HG02840 (cell line): Measurements from ENCODE around the gene RNF128.
"Not testable (repeated sequence)": the region's sequence is repeated elsewhere in the genome, so short reads cannot be mapped to it uniquely, and the experiment has no call there.

ENCODE experiments used
- ATAC-seq: cut with Tn5 transposase; IDR thresholded peaks from one replicate; pipeline ENCODE4 v1.9.1; 2021; ENCODE audit warnings: mild to moderate bottlenecking, moderate library complexity, moderate number of reproducible peaks; ENCODE audit not compliant: unreplicated experiment, low FRiP score

The RNF128 gene

DNA sequence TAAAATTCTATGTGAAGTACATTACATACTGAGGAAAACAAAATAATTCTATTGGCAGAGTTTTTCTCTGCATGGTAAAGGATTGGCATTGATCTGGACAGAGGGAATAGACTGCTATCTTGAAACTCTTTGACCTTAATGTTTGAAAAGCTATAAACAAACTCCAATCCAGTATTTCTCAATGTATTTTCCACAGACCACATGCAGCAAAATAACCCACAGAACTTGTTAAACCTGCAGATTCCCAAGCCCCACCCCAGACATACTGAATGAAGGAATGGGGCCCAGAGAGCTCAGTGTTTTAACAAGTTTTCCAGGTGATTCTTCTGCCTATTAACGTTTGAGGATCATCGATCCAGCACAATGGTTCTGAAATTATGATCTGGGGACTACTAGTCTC is 15.7 kb downstream of the RNF128 start:
- ATAC-seq = no peak

- ATAC-seq = no peak
Observed at GRCh38 chrX:106742805-106743204, 16.3 kb downstream of the RNF128 start.

DNA sequence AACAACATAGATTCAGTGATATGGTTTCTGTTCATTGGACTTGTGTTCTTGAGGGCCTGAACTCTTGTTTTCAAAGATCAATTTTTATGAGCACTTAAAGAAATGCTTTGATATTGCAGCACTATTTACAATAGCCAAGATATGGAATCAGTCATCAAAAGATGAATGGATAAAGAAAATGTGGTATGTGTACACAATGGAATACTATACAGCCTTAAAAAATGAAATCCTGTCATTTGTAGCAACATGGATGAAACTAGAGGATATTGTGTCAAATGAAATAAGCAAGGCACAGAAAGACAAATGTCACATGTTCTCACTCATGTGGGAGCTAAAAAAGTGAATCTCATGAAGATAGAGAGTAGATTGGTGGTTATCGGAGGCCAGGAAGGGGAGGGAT is 21.9 kb downstream of the RNF128 start:
- ATAC-seq = no peak

- ATAC-seq = no peak
Observed at GRCh38 chrX:106751407-106751806, 24.9 kb downstream of the RNF128 start.

- ATAC-seq = no peak
Observed at GRCh38 chrX:106752101-106752678, 25.7 kb downstream of the RNF128 start.

GRCh38 chrX:106769288-106769687 is 42.8 kb downstream of the RNF128 start:
- not testable (repeated sequence) for ATAC-seq

DNA sequence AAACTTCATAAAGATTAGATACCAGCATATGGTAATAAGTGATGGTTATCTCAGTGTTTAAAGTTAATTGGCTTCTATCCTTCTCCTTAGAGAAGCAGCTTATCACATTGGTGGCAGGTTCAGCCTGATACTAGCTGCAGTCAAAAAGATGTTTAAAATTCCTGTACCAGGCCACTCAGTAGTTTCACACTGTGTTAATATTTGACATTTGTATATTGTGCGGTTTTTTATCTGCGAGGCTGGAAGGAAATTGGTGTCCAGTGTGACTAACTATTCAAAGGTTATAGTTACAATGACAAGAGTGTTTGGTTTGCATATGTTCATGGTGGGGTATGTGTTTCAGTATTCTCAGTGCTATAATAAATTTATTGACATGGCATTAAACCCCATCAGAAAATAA is 48.5 kb downstream of the RNF128 start:
- no peak for ATAC-seq

GRCh38 chrX:106780264-106780663 is 53.8 kb downstream of the RNF128 start:
- no peak for ATAC-seq

GRCh38 chrX:106780664-106781377 is 54.3 kb downstream of the RNF128 start:
- no peak for ATAC-seq

DNA sequence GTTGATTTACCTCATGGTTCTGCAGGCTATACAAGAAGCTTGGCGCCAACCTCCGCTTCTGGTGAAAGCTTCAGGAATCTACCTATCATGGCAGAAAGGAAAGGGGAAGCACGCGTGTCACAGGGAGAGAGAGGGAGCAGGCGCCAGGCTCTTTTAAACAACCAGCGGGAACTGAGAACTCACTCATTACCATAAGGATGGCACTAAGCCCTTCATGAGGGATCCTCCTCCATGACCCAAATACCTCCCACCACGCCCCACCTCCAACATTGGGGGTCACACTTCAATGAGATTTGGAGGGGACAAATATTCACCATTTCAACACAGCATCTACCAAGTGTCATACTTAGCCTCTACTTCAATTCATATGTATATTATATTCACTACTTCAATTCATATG is 57.2 kb downstream of the RNF128 start:
- no peak for ATAC-seq

DNA sequence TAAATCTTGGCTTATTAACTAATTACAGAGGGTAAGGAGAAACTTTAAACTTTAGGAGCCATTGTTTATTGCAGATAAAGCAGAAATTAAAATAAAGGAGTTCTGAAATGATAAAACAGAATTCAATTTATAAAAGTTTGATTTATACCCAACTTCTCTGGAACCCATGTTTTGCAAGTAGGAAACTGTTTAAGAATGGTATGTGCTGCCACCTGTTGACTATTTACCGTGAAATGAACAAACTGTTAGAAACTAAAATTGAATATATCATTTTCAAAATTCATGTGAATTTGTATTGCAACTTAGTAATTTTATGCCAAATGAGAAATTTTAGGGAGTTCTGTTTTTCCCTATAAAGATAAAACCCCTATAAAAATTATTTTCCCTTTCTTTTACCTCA is 65.0 kb downstream of the RNF128 start:
- ATAC-seq = no peak

GRCh38 chrX:106802063-106802387 is 75.5 kb downstream of the RNF128 start:
- no peak for ATAC-seq

- no peak for ATAC-seq
Observed at GRCh38 chrX:106802388-106803275, 76.1 kb downstream of the RNF128 start, which contains the start of gene TBC1D8B. TSS of gene TBC1D8B (plus strand) at chrX:106802673. CDS start at chrX:106802854, 181 bp downstream.

- no peak for ATAC-seq
Observed at GRCh38 chrX:106811131-106811910, 84.8 kb downstream of the RNF128 start.

GRCh38 chrX:106812930-106813329 is 86.4 kb downstream of the RNF128 start:
- ATAC-seq = not testable (repeated sequence)

GRCh38 chrX:106814093-106814492 is 87.6 kb downstream of the RNF128 start:
- ATAC-seq = not testable (repeated sequence)
